Stimulated activated CD8-positive, alpha-beta memory T cell treated with anti-CD3 and anti-CD28 coated beads, Interleukin-12 subunit alpha, Interleukin-12 subunit beta, amount 100 ng/mL, for 1 hour (primary cell): ENCODE data around the gene IPPK.

Source experiments
- DNase-seq: peaks from one replicate; pipeline ENCODE4 v3.0.0-alpha.2; 2020; ENCODE audit warnings: low read depth

IPPK gene

DNA sequence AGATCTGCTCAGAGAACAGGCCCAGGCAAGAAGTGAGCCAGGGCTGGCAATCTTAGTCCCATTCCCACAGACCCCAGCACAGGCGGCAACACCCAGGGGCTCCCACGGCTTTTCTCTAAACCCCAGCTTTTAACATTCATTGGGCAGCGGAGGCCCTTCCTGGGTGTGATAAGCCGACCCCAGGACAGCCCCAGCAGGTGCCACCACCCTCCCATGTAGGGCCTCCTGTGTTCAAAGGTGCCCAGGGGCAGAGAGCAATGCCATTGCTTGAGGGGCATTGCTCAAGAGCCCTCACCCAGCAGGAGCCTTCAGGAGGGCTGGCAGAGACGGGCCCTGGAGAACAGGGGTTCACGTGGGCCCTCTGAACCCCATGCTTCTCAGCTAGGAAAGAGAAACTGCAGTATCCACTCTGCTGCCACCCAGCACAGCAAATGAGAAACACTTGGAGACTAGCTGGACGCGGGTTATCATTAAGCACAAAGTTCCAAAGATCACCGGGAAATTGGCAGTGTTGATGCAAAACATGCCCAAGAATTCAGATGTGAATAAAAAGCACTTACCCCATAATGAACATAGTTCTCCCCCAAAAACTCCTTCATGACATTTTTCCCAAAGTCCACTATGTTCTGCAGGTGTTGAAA is 13.9 kb downstream of the IPPK start:
- no peak for DNase-seq

GRCh38 chr9:92655366-92655765 is 14.6 kb downstream of the IPPK start:
- DNase-seq, result no peak

DNA sequence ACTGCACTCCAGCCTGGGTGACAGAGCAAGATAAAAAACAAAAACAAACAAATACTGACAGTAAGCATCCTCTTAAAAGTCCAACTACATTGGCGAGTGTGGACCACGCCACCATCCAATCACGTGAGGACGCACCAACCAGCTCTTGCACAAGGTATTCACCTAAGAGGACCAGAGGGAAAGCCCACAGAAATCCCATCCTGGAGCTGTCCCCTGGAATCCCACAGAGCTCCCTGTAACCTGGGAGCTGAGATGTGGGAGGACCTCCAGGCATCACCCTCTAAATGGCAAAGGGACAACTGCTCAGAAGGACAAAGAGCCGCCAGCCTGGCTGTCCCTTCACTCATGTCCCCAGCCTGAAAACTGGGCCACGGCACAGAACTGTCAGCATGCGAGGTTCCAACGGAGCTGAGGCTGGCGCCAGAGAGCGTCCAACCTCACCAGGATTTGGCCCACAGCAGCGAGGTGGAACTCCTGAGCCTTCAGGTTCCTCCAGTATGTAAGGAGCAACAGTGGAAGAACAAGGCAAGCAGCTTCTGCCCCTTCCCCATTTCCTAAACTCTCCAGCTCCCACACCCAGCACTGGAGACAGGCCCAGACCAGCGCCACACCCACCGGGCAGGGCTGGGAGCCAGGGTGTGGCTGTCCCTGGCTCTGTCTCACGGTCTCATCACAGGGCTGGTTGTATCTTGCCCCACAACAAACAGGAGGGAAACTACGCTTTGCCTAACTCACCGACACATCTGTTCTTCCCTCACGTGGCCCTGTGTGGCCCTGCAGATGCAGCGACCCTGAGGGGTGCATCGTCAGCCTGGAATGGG is 15.2 kb downstream of the IPPK start:
- DNase-seq, result no peak

GRCh38 chr9:92652461-92652860 is 17.5 kb downstream of the IPPK start:
- DNase-seq, result no peak

DNA sequence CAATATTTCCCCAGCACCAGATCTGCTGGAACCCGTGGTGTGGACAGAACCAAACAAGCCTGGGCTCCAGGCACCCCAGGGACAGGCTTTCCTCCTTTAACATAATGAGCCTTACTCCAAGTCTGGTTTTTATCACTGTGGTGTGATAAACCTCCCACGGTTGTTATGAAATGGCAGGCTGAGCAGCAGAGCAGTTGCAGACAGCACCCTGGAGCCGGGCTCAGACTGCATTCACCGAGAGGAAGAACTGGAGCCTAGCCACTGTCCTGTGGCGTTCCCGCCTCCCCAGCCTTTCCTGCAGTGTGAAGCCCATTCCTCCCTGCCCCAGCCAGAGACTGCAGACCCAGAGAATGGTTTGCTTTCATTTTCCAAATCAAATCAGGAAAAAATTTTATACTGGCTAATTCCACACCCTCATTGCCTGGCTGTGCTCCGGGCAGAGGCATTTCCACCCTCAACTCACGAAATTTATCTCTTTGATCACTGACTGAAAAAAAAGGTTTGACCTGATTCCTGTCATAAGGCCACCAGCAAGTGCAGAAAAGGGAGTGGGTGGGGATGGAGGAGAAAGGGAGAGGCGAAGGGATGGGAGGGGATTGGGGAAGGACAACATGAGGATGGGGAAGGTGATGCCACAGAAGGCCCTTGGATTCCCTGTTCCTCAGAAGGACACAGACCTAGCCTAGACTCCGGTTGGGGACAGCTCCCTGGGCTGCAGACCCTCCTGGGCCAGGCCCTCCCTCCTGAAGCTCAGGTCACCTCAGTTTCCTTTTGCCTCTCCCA is 18.9 kb downstream of the IPPK start:
- no peak for DNase-seq

- DNase-seq, result no peak
These were observed 19.6 kb downstream of the IPPK start for GRCh38 chr9:92650296-92650695.

GRCh38 chr9:92649007-92649406 is 20.9 kb downstream of the IPPK start:
- DNase-seq, result no peak

DNA sequence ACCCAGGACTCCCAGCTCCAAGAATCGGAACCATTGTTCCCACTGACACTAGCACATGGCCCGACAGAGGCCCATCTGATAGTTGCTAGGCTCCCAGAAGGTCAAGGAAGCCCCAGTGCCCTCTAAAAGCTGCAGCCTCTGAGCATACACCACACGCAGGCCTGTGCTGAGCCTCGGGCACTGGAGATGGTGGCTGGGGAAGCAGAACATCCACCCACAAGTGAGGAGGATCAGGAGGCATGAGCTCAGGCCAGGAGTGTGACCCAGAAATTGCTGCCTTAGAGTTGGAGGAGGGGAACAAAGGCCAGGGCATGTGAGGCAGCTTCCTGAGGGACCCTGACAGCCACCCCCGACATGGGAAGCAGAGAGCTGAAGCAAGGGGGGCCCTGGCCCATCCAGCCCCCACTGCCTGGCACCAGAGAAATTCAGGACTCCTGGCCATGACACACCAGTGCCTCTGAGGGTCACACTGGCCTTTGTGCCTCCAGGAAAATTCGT is 21.4 kb downstream of the IPPK start:
- no peak for DNase-seq

GRCh38 chr9:92647671-92648473 is 22.1 kb downstream of the IPPK start:
- DNase-seq, result no peak

DNA sequence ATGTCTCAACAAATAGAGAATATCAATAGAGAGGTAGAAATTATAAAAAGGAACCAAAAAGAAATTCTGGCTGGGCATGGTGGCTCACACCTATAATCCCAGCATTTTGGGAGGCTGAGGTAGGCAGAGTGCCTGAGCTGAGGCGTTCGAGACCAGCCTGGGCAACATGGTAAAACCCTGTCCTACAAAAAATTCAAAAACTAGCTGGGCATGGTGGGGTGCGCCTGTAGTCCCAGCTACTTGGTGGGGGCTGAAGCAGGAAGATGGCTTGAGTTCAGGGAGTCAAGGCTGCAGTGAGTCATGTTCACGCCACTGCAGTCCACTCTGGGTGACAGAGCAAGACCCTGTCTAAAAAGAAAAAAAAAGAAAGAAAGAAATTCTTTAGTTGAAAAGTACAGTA is 24.9 kb downstream of the IPPK start:
- no peak for DNase-seq

- no peak for DNase-seq
These were observed 25.7 kb downstream of the IPPK start for GRCh38 chr9:92644278-92644677.

DNA sequence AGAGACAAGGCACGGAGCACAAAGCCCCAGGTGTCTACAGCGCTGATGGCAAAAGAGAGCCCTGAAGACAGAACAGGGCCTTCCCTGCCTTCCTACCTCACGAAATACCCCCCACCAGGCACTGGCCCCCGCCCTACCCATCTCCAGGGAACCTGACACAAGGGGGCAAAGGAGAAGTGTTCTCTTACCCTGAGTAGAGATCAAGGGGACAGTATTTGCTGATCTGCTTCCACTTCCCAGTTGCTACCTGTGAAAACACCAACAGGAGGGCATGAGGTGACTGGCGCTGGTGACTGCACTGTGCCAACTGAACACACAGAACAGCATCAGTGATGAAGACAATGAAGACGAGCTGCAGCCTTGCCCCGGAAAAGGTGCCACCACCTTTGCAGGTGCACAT is 27.4 kb downstream of the IPPK start:
- DNase-seq, result no peak

DNA sequence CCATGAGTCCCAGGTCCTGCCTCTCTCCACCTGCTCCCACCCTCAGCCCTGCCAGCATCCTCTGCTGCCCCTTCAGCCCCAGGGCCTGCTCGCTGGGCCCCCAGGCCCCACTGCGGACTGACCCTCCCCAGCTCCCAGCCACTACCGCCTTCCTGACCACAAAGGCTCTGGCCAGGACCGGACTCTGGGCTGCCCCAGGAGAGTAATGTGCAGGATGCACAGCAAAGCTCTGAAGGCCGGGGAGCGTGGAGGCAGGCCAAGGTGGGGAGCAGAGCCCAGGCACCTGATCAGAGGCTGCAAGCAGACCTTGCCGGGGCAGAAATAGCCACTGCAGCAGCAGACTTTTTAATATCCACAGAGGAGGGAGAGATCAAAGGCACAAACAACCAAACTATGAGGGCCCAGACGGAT is 27.9 kb downstream of the IPPK start:
- no peak for DNase-seq

DNA sequence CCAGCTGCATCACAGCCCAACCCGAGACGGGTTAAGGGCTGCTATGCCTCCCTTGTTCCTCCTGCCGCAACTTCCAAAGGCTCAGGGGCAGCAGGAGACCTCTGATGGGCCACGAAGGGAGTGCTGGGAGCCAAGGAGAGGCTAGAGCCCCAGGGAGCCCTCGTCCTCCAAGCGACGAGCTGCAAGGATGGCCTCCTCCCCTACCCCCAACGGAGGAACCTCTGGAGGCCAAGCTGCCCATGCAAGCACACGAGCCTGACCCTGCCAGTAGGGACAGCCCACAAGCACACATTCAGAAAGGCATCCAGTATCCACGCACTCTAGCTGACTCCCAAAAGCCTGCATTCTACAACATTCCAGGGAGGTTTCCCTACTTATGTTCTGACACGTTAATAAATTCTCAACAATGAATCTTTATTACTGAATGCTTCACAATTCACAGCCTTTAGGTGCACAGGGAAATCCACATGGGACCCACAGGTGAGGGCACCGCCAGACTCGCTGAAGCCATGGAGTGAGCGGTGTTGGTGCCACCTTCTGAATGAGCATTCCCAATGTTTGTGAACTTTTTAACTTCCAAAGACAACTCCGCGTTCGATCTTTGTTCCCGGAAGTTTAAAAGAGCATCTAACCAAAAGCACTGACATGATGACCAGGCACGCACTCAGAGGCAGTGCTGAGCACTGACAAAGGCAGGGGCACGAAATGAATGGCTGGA is 28.7 kb downstream of the IPPK start:
- DNase-seq, result no peak

DNA sequence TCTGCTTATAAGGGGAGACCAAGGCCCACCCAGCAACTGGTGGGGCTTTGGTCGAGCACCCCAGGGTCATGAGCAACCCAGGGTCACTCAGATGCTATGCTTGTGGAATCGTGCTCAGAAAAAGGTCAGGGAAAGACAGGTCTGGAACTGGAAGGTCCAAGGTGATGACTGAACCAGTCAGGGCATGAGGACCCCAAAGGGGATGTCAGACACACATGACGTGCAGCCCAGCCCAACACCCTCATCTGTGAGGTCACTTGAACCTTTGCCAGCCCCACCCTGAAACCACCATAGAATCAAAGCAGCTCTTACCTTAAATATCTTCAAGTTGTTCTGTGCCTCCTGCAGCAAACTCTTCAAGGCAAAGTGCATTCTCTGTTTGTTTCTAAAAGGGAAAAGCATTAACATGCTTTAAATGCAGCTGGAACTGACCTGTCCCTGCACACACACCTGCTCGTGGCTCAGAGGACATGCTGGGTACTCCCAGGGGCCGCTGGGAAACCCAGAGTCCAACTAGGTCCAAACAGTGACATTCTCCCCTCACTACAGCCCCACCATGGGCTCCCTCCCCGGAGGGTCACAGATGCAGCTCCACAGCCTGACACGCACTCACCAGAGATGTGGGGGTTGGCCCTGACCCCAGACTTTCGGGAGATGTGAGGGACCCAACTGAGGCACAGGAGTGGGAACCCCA is 29.4 kb downstream of the IPPK start:
- DNase-seq, result no peak

GRCh38 chr9:92639791-92640271 is 30.1 kb downstream of the IPPK start:
- DNase-seq, result no peak

GRCh38 chr9:92639124-92639523 is 30.8 kb downstream of the IPPK start:
- no peak for DNase-seq

DNA sequence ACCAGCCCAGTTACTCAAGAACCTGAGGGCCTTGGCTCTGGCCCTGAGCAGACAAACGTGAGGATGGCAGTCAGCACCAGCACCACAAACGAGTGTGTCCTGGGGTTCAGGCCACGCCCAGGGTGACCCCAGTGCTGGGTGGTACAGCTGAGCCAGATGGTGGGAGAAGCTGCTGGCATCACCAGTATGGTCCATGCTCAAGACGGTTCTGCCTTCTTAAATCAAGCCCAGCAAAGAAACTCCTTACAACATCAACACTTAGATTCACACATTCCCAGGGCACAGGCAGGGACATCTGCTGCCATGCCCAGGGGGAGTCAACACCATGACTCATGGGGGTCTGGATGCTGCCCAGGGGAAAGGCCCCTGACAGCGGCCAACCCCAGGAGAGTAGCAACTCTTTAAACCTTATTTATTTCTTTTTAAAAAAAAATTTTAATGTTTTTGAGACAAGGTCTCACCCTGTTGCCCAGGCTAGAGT is 31.3 kb downstream of the IPPK start:
- no peak for DNase-seq

DNA sequence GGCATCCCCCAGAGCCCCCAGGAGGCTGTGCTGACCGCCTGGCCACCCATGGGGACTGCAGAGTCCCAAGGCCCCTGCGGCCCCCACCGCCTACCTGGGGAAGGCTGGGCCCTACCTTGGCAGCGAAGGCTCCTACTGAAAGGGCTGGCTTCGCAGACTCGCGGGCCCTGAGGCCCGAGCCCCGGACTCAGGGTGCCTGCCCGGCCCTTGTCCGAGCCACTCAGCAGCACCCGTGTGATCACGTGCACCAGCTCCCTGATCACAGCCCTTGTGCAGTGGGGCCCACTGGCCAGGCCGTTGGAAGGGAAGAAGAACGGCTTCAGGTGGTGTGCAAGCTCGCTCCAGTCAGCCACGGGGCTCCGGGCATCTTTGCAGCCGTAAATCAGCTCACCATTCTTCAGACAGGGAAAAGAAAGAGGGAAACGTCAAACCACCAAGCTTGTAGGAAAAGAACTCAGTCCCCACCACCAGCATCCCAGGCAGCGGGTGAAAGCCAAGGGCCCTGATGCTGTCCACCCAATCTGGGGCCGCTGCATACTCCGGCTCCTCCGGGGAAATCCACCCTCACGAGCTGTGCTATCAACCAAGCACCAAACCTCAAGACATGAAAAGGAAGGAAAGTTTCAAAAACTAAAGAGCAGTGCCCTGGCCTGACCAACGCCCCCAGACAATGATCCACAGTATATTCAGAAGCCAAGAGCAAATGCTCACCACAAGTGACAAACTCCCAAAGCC is 31.9 kb downstream of the IPPK start:
- no peak for DNase-seq

DNA sequence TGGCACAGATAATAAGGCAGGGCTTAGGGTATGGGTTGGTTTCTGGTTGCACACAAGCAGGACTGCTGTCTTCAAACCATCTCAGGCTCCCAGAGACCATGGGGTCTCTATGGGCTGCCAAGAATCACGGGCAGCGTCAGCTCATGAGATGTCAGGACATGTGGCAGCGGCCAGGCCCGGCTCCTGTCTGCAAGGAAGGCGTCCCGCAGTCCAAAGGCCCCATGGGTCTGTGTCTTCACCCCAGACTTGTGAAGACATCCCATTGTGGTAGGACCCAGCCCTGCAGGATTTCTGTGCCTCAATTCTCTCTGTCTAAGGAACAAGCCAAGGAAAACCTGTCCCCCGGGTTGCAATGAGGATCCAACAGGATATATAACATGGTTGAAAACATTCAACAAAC is 32.6 kb downstream of the IPPK start:
- no peak for DNase-seq
